HL-60/S4 treated with phorbol 12-myristate 13-acetate at 8.2 ng/mL for 4 days and 3 days (cell line): ENCODE measurements around the gene RPP14.

Experiments
- in situ Hi-C: fragments of 300-500 bp; cut with MboI; formaldehyde crosslinking; loops from 2 replicates; pipeline ENCODE4 v1.15.0; 2022; ENCODE audit warnings: low sequenced_read_pairs

RPP14 gene

DNA sequence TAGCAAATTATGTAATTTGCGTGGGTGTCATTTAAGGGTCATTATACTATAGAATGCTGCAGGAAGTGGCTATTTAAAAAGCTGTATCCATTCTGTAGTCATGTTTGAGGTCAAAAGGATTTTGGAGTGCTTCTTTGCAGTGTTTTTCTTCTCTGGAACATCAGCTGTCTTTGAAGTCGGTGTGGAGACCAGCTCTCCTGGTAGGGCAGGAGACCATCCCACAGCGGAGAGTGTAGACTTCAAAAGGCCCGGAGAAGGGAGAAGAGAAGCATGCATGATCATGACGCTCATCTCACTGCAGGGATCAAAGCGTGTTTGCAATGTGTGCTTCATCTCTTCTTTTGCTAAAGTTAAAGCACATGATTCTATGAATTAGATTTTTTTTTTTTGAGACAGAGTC, 46.6 kb downstream of the RPP14 start:
- in situ Hi-C loops = no loop called here

- in situ Hi-C loops = no loop called here
These were observed 47.9 kb downstream of the RPP14 start for GRCh38 chr3:58353722-58354553.

DNA sequence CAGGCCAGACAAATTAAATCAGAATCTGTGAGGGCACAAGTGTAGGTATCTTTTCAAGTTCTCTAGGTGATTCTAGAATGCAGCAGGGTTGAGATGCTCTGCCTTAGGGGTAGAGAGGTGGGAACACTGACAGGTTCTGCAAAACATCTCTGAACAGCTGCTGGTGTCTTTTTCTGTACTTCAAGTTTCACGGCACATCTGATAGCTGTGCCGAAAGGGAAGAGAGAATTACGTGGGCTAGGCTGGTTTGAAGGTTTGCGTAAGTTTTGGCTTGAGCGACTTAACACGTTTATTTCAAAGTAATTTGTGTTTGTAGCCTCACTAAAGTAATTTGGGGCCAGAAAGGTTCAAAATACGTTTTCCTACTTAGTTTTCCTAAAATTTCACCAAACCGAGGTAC, 49.1 kb downstream of the RPP14 start:
- in situ Hi-C loops = no loop called here

DNA sequence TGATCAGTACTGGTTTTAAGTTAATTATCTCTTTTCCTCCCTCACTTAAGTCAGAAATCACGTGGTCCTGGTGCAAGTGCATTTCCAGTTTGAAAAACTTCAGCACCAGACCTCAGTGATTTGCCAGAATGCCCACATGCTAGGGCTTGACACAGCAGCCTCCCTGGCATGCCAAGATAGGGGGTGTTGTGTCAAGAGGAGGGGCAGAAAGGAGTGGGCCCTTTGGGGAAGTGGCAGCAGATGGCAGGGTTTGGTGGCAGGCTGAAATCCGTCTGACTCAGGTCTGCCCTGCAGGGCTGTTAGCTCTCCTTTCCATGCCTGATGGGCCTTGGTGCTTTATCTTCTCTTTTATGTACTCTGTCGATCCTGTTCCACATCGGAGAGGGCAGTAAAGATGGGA, 50.0 kb downstream of the RPP14 start:
- in situ Hi-C loops = no loop called here

DNA sequence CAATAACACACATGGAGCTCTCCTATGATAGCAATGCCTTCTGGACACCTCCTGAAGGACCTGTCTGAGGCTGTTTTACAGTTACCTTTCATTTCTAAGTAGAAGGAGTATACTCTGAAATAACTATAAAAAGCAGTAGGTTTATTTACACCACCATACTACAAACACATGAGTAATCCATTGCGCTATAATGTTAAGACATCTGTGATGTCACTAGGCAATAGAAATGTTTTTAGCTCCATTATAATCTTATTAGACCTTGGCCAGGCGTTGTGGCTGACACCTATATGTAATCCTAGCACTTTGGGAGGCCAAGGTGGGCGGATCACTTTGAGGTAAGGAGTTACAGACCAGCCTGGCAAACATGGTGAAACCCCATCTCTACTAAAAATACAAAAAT, 51.4 kb downstream of the RPP14 start:
- in situ Hi-C loops = no loop called here

GRCh38 chr3:58358092-58358491, 52.0 kb downstream of the RPP14 start:
- in situ Hi-C loops = no loop called here

DNA sequence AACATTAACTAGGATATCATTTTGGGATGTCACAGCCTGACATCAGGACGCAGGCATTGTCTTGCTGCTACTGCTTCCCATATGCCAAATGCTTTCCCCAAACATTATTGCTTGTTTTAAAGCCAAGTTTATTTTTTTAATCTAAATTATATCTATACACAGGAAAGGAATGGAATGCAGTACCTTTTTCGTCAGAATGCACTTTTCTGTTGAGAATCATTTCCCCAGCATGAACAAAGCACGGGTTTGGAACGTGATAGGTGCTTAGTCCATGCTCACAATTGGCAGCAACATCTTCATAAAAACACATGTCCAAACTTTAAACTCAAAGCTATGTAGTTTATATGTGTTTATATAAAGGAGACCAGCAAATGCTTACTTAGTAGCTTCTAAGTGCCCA, 52.8 kb downstream of the RPP14 start:
- in situ Hi-C loops = no loop called here

- in situ Hi-C loops = no loop called here
These were observed 53.6 kb downstream of the RPP14 start for GRCh38 chr3:58359621-58360020.

- in situ Hi-C loops = no loop called here
These were observed 55.8 kb downstream of the RPP14 start for GRCh38 chr3:58361866-58362265.

DNA sequence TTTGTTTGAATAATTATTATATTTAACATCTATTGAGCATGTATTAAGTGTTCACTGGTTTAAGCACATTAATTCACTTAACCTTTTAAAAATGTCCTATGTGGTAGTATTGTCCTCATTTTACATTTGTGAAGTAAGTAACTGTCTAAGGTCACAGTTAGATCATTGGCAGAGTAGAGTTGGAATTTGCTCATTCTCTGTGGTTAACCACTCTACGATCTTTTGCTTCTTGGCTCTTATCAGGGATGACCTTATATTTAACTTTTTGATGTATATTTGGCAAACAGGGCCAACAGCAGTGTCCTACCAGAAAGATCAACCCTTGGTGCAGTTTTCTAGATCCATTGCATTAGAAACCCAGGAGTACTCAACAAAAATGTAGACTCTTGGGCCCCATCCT, 60.7 kb downstream of the RPP14 start:
- in situ Hi-C loops = no loop called here

- in situ Hi-C loops = no loop called here
These were observed 63.0 kb downstream of the RPP14 start for GRCh38 chr3:58369038-58369437.
